Fibroblast of the conjunctiva (primary cell): ENCODE data around the gene WWOX.

Source experiments
- DNase-seq: peaks from one replicate; pipeline ENCODE4 v3.0.0-alpha.2; 2010; ENCODE audit warnings: low read depth

The WWOX gene

GRCh38 chr16:78623796-78624195 lies 524.3 kb downstream of the WWOX start:
- no peak for DNase-seq

GRCh38 chr16:78624366-78624765 lies 524.9 kb downstream of the WWOX start:
- DNase-seq, result no peak

GRCh38 chr16:78628461-78629045 lies 529.1 kb downstream of the WWOX start:
- DNase-seq, result no peak

GRCh38 chr16:78629173-78629572 lies 529.7 kb downstream of the WWOX start:
- DNase-seq, result no peak

GRCh38 chr16:78630102-78630501 lies 530.6 kb downstream of the WWOX start:
- no peak for DNase-seq

- no peak for DNase-seq
These were observed 534.1 kb downstream of the WWOX start for GRCh38 chr16:78633551-78633950.

GRCh38 chr16:78635807-78636206 lies 536.4 kb downstream of the WWOX start:
- DNase-seq, result no peak

- DNase-seq, result no peak
These were observed 538.9 kb downstream of the WWOX start for GRCh38 chr16:78638371-78638770.

GRCh38 chr16:78639775-78640174 lies 540.3 kb downstream of the WWOX start:
- DNase-seq, result no peak

GRCh38 chr16:78640886-78641285 lies 541.4 kb downstream of the WWOX start:
- DNase-seq, result no peak

- no peak for DNase-seq
These were observed 542.0 kb downstream of the WWOX start for GRCh38 chr16:78641433-78641832.

- no peak for DNase-seq
These were observed 543.3 kb downstream of the WWOX start for GRCh38 chr16:78642621-78643285.

- DNase-seq, result no peak
These were observed 546.2 kb downstream of the WWOX start for GRCh38 chr16:78645657-78646056.

GRCh38 chr16:78647019-78647418 lies 547.6 kb downstream of the WWOX start:
- no peak for DNase-seq

- no peak for DNase-seq
These were observed 548.0 kb downstream of the WWOX start for GRCh38 chr16:78647491-78647890.

- DNase-seq, result no peak
These were observed 549.1 kb downstream of the WWOX start for GRCh38 chr16:78648517-78648916.

- no peak for DNase-seq
These were observed 551.1 kb downstream of the WWOX start for GRCh38 chr16:78650339-78651074.

- no peak for DNase-seq
These were observed 555.5 kb downstream of the WWOX start for GRCh38 chr16:78654929-78655328.

- DNase-seq, result no peak
These were observed 556.1 kb downstream of the WWOX start for GRCh38 chr16:78655331-78656113.

GRCh38 chr16:78656887-78657286 lies 557.4 kb downstream of the WWOX start:
- no peak for DNase-seq

- no peak for DNase-seq
These were observed 559.8 kb downstream of the WWOX start for GRCh38 chr16:78659216-78659615.

GRCh38 chr16:78659668-78660217 lies 560.3 kb downstream of the WWOX start:
- no peak for DNase-seq
